ENCODE measurements around the gene WAPL.

WAPL gene

DNA sequence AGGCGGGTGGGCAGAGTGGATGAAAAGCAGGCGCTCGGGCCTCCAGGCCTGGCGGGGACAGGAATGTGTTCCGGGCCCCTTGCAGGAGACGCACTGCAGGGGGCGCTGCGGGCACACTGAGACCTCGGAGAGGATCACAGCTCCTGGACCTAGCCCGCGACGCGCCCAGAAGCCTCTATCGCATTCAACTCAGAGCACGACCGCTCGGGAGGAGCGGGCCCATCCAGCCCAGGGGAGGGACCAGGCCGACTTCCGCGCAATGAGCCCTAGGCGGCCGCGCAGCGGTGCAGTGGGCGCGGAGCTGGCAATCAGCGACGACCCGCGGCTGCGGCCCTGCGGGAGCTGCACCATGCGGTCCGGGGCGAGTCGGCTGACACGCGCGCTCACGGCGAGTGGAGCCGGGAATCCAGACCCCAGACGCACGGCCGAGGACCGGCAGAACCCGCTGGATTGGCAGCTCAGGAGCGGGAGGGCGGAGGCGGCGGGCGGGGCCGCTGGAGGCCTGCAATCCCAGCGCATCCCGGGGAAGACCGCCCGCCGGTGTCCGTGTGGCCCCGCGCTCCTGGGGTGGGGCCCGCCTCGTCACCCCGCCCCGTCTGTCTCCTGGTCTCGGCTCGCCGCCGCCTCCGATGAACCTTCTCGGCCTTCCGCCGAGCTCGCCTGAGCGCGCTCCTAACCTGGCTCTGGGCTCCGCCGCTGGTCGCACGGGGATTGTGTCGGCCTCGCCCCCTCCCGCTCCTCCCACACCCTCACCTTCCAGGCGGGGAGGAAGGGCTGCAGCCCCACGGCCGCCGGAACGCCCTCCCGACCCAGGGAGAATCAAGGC, 121.5 kb downstream of the WAPL start:
- H3K4me1 ChIP-seq (ENCODE audit: control insufficient read depth, insufficient read depth, low read length, poor library complexity, severe bottlenecking): no peaks in the 10 kb centered on the region
- no peak overlapping the region for H3K27ac ChIP-seq (ENCODE audit: low read depth, low read length, severe bottlenecking)
- no peaks in the 10 kb centered on the region for H3K9me3 ChIP-seq (ENCODE audit: control insufficient read depth, low read length)
- H3K4me3 ChIP-seq (ENCODE audit: extremely low read depth, insufficient read depth, low read length, poor library complexity, severe bottlenecking): peak overlapping the region; percentile 55
- H3K36me3 ChIP-seq (ENCODE audit: control insufficient read depth, insufficient read depth, low read length): no peaks in the 10 kb centered on the region
- WGBS, 2 experiments (ENCODE audit: insufficient coverage in 2 of 2): 1% methylated on average over 69 to 79 of the region's 90 CpGs

DNA sequence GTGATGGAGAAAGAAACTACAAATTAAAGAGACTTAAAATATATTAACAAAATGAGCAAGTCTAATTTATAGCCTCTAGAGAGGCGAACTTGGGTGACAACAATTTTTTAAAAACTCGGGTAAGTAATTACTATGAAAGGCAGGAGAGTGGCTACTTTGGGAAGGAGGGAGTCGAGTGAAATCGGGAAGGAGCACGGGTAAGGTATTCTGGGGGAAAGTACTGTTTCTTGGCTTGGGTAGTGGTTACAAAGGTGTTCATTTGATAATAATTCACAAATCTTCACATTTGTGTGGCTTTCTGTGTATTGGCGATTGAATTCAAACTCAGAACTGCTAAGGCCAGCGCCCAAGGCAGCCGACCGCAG, 122.1 kb downstream of the WAPL start:
- H3K4me3 ChIP-seq (ENCODE audit: extremely low read depth, insufficient read depth, low read length, poor library complexity, severe bottlenecking): no peak overlapping the region
- H3K4me1 ChIP-seq (ENCODE audit: control insufficient read depth, insufficient read depth, low read length, poor library complexity, severe bottlenecking): no peaks in the 10 kb centered on the region
- H3K36me3 ChIP-seq (ENCODE audit: control insufficient read depth, insufficient read depth, low read length): no peaks in the 10 kb centered on the region
- H3K9me3 ChIP-seq (ENCODE audit: control insufficient read depth, low read length): no peaks in the 10 kb centered on the region
- 22% methylated on average over 6 to 8 of the region's 9 CpGs for WGBS, 2 experiments (ENCODE audit: insufficient coverage in 2 of 2)
- H3K27ac ChIP-seq (ENCODE audit: low read depth, low read length, severe bottlenecking): no peak overlapping the region

DNA sequence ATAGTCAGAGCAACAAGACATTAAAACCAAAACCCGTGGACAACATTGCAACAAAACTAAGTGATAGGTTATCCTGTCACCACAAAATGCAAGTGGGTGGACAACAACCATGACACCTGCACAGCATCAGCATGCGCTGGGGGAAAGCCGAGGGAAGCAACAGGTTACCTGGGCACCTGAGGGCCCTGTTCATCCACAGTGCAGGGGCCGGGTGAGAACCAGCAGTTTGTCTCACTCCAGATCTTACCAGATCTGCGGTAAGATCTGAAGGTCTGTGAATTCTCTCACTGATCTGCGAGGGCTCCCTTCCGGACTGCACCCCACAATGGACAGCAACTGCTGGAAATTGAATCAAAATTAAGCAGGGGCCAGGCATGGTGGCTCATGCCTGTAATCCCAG, 124.5 kb downstream of the WAPL start:
- H3K4me3 ChIP-seq (ENCODE audit: extremely low read depth, insufficient read depth, low read length, poor library complexity, severe bottlenecking): no peak overlapping the region
- no peaks in the 10 kb centered on the region for H3K36me3 ChIP-seq (ENCODE audit: control insufficient read depth, insufficient read depth, low read length)
- H3K27ac ChIP-seq (ENCODE audit: low read depth, low read length, severe bottlenecking): no peak overlapping the region
- H3K9me3 ChIP-seq (ENCODE audit: control insufficient read depth, low read length): no peaks in the 10 kb centered on the region
- 71 to 79% methylated on average over 6 to 7 of the region's 7 CpGs for WGBS, 2 experiments (ENCODE audit: insufficient coverage in 2 of 2)
- no peaks in the 10 kb centered on the region for H3K4me1 ChIP-seq (ENCODE audit: control insufficient read depth, insufficient read depth, low read length, poor library complexity, severe bottlenecking)

DNA sequence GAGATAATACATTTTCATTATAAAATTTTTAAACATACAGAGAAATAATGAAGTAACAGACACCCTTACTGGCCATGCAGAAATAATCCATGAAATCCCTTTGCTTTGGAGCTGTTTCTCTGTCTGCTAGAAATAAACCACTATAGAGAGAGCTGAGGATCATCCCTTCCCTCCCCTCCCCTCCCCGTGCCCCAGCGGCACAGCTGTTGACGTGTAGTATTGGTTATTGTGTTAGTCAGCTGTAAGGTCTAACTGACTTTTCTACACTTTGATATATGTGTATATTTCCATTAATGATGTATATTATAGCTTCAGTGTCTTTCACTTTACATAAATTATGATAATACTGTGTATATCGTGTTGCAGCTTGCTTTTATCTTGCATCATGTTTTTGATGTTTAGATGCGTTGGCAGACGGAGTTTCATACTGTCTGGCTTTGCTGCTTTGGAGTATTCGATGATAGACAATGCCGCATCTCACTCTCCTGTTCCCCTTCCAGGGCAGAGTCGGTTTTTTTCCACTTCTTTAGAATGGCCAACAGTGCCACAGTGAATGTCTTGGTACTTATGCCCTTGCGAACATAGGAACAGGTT, 127.6 kb downstream of the WAPL start:
- no peaks in the 10 kb centered on the region for H3K36me3 ChIP-seq (ENCODE audit: control insufficient read depth, insufficient read depth, low read length)
- no peaks in the 10 kb centered on the region for H3K9me3 ChIP-seq (ENCODE audit: control insufficient read depth, low read length)
- WGBS, 2 experiments (ENCODE audit: insufficient coverage in 2 of 2): 83 to 89% methylated on average over 5 of the region's 10 CpGs
- H3K4me3 ChIP-seq (ENCODE audit: extremely low read depth, insufficient read depth, low read length, poor library complexity, severe bottlenecking): no peak overlapping the region
- no peaks in the 10 kb centered on the region for H3K4me1 ChIP-seq (ENCODE audit: control insufficient read depth, insufficient read depth, low read length, poor library complexity, severe bottlenecking)
- no peak overlapping the region for H3K27ac ChIP-seq (ENCODE audit: low read depth, low read length, severe bottlenecking)

DNA sequence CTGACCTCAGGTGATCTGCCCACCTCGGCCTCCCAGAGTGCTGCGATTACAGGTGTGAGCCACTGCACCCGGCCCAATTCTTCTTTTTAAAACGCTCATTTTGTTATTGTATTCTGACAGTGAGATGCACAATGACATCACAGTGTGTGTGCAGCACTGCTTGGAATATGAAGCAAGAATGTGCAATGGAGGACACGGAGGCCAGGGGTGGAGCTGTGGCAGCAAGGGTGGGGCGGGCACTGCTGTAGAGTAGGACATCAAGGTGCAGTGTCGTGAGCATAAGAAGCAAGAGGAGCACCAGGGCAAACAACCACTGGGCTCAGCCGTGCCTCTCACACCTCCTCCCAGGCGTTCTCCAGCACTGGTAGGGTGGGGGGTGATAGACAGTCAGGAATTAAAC, 128.2 kb downstream of the WAPL start:
- Histone ChIP-seq H3K36me3 (ENCODE audit: control insufficient read depth, insufficient read depth, low read length) (no peaks in the 10 kb centered on the region), H3K4me3 (ENCODE audit: extremely low read depth, insufficient read depth, low read length, poor library complexity, severe bottlenecking) (no peak overlapping the region), H3K4me1 (ENCODE audit: control insufficient read depth, insufficient read depth, low read length, poor library complexity, severe bottlenecking) (no peaks in the 10 kb centered on the region), H3K27ac (ENCODE audit: low read depth, low read length, severe bottlenecking) (no peak overlapping the region), H3K9me3 (ENCODE audit: control insufficient read depth, low read length) (no peaks in the 10 kb centered on the region)
- WGBS, 2 experiments (ENCODE audit: insufficient coverage in 2 of 2): 94 to 98% methylated on average over 4 to 5 of the region's 9 CpGs

DNA sequence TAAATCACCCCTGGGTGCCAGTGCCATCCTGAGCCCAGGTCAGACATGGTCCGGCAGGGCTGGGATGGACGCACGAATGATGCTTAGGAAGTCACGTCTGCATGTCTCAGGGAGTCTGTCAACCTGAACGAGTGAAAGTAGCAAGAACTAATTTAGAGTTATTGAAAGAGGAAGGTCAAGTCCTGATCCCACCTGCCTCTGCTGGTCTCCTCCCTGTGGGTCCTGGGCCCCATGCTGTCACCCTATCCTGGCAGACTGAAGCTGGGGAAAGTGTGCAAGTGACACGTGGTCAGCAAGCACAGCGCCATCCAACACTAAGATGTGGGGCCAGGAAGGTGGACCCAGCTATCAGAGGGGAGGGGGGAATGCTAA, 128.9 kb downstream of the WAPL start:
- Histone ChIP-seq H3K4me3 (ENCODE audit: extremely low read depth, insufficient read depth, low read length, poor library complexity, severe bottlenecking) (no peak overlapping the region), H3K36me3 (ENCODE audit: control insufficient read depth, insufficient read depth, low read length) (no peaks in the 10 kb centered on the region), H3K4me1 (ENCODE audit: control insufficient read depth, insufficient read depth, low read length, poor library complexity, severe bottlenecking) (no peaks in the 10 kb centered on the region), H3K27ac (ENCODE audit: low read depth, low read length, severe bottlenecking) (no peak overlapping the region), H3K9me3 (ENCODE audit: control insufficient read depth, low read length) (no peaks in the 10 kb centered on the region)
- 86 to 97% methylated on average over 4 to 7 of the region's 7 CpGs for WGBS, 2 experiments (ENCODE audit: insufficient coverage in 2 of 2)

DNA sequence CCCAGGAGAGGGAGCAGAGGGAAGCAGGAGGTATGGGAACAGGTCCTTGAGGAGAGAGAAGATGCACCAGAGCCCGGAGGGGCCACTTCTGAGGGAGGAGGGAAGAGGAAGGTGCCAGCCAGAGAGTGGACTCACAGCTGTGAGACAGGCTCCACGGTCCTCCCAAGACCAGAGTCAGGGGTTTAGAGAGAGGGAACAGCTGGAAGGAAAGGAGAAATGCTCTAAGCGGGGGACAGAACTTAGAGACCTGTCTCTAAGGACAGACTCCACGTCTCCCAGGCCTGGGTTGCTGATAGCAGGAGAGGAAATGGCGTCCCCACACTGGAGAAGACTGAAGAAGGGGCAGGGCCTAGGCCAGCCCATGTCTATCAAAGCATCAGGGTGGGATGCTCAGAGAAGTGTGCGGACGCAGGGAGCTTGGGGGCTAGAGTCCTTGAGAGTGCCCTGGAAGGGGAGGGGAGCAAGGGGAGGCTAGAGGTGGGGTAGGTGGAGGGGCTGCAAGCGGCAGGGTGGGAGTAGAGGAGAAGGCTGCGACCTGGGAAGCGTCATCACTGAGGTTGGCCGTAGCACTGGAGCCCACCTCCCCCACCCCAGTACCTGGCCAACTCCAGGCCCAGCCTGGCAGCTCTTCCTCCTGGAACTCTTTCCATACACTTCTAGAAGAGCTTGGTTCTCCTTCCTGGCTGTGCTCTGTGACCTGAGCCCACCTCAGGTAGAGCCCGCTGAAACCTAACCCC, 129.4 kb downstream of the WAPL start:
- Histone ChIP-seq H3K4me1 (ENCODE audit: control insufficient read depth, insufficient read depth, low read length, poor library complexity, severe bottlenecking) (no peaks in the 10 kb centered on the region), H3K27ac (ENCODE audit: low read depth, low read length, severe bottlenecking) (no peak overlapping the region), H3K36me3 (ENCODE audit: control insufficient read depth, insufficient read depth, low read length) (no peaks in the 10 kb centered on the region), H3K9me3 (ENCODE audit: control insufficient read depth, low read length) (no peaks in the 10 kb centered on the region), H3K4me3 (ENCODE audit: extremely low read depth, insufficient read depth, low read length, poor library complexity, severe bottlenecking) (no peak overlapping the region)
- WGBS, 2 experiments (ENCODE audit: insufficient coverage in 2 of 2): 76 to 77% methylated on average over 7 to 10 of the region's 12 CpGs

DNA sequence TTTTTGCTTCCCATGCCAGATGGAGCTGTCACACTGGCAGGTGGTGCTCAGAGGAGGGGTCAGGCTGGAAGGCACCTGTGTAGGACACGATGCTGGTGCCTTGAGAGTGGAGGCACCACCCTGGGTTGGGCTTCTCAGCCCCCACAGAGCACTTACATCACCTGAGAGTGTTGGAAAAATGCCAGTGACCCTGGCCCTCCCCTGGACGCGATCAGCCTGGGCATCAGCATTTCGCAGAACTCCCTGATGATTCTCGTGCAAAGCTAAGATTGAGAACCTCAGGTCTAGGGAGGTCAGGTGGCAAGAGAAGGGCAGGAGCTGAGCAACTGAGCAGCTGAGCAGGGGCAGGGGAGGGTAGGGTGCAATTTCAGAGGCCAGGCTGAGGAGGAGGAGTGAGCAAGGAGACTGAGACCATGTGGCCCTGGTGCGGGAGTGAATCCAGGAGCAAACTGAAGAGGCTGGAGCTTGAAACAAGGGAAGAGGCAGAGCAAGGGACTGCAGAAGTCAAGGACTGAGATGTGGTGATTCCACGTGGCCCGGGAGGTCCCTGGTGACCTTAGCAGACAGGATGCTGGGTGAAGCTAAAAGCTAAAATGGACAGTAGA, 130.3 kb downstream of the WAPL start:
- Histone ChIP-seq H3K4me3 (ENCODE audit: extremely low read depth, insufficient read depth, low read length, poor library complexity, severe bottlenecking) (no peak overlapping the region), H3K27ac (ENCODE audit: low read depth, low read length, severe bottlenecking) (no peak overlapping the region), H3K36me3 (ENCODE audit: control insufficient read depth, insufficient read depth, low read length) (no peaks in the 10 kb centered on the region), H3K9me3 (ENCODE audit: control insufficient read depth, low read length) (no peaks in the 10 kb centered on the region), H3K4me1 (ENCODE audit: control insufficient read depth, insufficient read depth, low read length, poor library complexity, severe bottlenecking) (no peaks in the 10 kb centered on the region)
- 90 to 92% methylated on average over 8 of the region's 8 CpGs for WGBS, 2 experiments (ENCODE audit: insufficient coverage in 2 of 2)

DNA sequence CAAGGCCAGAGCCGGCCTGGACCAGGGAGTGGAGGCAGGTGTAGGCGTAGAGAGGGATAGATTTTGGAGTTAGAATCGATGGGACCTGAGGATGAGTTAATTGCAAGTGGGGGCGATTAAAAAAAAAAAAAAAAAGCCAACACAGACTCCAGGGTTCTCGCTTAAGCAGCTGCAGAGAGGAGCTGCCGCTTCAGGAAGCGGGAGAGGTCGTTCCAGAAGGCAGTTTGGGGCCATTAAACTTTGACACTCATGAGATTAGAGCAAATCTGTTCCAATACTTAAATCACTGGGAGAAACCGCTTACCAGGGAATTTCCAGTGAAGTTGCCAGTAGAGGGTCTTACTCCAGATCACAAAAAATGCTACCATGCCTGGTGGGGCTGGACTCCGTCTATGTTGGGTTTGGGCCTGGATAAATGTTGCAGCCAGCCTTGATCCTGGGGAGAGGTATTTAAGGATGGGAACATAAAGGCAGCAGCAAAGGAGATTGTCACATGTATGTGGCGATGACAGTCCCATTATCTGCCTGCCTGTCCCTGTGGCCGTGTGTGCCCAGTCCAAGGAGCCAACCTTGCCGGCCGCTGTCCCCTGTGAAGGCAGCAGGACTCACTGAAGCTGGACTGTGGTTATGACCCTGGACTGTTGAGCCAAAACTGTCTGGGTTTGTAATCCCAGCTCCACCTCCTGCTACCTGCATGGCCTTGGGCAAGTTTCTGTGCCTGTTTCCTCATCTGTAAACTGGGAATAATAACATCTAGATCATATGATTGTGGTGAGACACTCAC, 131.1 kb downstream of the WAPL start:
- H3K9me3 ChIP-seq (ENCODE audit: control insufficient read depth, low read length): no peaks in the 10 kb centered on the region
- no peaks in the 10 kb centered on the region for H3K36me3 ChIP-seq (ENCODE audit: control insufficient read depth, insufficient read depth, low read length)
- H3K4me1 ChIP-seq (ENCODE audit: control insufficient read depth, insufficient read depth, low read length, poor library complexity, severe bottlenecking): no peaks in the 10 kb centered on the region
- WGBS, 2 experiments (ENCODE audit: insufficient coverage in 2 of 2): 87 to 91% methylated on average over 8 to 14 of the region's 14 CpGs
- H3K4me3 ChIP-seq (ENCODE audit: extremely low read depth, insufficient read depth, low read length, poor library complexity, severe bottlenecking): no peak overlapping the region
- no peak overlapping the region for H3K27ac ChIP-seq (ENCODE audit: low read depth, low read length, severe bottlenecking)

DNA sequence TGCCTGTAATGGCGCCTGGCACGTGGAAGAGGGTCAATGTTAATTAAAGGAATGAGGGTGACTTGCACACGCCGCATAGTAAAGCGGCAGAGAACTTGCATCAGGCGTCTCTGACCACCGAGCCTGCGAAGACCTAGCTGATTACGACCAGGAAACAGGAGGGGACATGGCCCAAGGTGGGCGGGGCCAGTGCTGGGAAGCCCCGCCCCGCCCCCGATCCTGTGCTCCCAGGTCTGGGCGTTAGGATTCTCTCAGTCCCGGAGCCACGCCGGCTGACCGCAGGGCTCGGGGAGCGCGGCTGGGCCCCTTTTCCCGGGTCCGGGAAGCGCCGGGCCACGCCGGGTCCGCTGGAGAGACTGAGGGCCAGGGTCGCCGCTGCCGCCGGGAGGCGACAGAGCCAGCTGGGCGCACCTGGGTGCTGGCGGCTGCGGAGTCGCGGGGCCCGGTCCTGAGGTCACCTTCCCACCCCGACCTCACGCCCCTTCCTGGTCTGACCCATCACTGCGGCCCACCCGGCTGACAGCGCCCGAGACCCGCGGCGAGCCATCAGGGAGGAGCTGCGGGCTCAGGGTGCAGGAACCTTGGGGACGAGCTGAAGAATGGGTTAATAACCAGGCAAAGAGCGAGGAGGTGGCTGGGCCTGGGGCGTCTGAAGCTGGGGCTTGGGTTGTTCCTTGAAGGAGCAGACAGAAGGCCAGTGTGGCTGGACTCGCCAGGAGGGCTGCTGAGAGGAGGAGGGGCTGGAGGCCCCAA, 132.0 kb downstream of the WAPL start:
- no peaks in the 10 kb centered on the region for H3K36me3 ChIP-seq (ENCODE audit: control insufficient read depth, insufficient read depth, low read length)
- H3K4me1 ChIP-seq (ENCODE audit: control insufficient read depth, insufficient read depth, low read length, poor library complexity, severe bottlenecking): no peaks in the 10 kb centered on the region
- WGBS, 2 experiments (ENCODE audit: insufficient coverage in 2 of 2): 6% methylated on average over 33 to 42 of the region's 53 CpGs
- no peak overlapping the region for H3K27ac ChIP-seq (ENCODE audit: low read depth, low read length, severe bottlenecking)
- H3K9me3 ChIP-seq (ENCODE audit: control insufficient read depth, low read length): no peaks in the 10 kb centered on the region
- H3K4me3 ChIP-seq (ENCODE audit: extremely low read depth, insufficient read depth, low read length, poor library complexity, severe bottlenecking): peak overlapping the region; percentile 32

Data from mesodermal cell (in vitro differentiated cells).